GM19372 (cell line): ENCODE data around the gene C1D.
A peak's percentile ranks its signal among the peaks of the same experiment; 100 is the strongest.
"Not testable (repeated sequence)": the region's sequence is repeated elsewhere in the genome, so short reads cannot be mapped to it uniquely, and the experiment has no call there.

Experiments used
- ATAC-seq: cut with Tn5 transposase; IDR thresholded peaks from one replicate; pipeline ENCODE4 v1.9.1; 2021; ENCODE audit warnings: mild to moderate bottlenecking, low read depth, moderate library complexity; ENCODE audit not compliant: unreplicated experiment

Gene C1D, protein sequence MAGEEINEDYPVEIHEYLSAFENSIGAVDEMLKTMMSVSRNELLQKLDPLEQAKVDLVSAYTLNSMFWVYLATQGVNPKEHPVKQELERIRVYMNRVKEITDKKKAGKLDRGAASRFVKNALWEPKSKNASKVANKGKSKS

DNA sequence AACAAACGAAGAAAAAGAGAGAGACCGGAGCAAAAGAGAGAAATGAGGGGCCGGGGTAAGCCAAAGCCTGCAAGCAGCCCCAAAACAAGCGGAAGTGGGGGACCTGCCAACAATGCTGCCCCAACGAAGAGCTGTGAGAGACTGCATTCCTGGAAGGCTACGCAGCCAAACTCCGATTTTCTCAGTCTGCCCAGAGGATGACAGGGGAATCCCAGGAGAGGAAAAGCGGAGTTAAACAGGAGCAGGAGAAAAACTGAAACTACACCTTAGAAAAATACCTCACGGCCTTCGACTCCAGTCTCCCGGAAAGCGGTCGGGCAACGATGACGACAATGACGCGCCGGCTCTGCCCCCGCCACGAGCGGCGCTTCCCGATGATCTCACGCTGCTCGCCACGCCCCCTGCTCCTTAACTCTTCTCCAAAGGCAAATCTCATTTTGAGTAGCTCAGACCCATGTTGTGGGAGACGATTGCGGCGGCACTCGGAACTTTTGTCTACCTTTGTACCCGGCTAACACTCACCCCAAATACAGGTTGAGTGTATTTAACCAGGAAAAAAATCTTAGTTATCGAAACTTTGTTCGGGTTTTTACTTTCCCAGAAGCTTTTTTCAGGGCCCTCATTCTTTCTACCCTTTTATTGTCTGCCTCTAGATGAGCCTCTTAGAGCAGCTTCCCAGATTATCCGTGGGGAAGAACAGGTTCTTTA is at the start of gene C1D:
Gene C1D, minus strand, starts transcription at position 325 of the 708 bp plus-strand sequence. CDS start 15,694 bp downstream, outside the sequence.
- peak; percentile 93 for ATAC-seq

DNA sequence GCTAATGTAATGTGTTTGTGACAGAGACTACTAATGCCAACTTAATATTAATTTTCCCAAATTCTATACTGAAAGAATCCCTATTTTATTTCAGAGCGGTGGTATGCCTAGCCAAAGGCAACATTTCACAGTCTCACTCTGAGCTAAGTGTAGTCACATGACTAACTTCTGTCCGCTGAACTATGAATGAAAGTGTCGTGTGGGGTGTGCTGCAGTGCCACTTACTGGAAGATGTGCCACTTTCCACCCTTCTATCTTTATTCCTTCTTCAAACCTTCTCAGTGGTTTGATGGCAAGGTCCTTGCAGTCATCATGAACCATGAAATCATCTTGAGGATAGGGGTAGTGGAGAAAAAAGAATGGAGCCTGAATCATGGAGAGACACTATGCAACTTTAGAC is 47.3 kb upstream of the C1D start:
- no peak for ATAC-seq

DNA sequence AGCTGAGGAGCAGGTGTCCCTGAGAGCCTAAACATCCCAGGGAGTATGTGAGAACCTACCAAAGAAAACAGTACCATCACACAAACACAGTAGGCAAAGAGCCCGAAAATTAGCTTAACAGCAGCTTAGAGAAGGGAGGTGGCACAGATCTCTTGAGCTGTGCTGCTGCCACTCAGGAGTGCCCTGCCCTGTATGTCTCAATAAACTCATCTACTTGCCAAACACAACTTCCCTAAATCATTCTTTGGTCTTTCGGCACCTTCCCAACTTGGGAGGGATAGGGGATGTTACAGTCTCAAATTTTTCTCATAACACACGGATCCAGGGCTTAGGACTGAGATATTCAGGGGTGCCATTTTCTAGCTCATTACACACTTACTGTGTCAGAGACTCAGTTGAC is 45.3 kb upstream of the C1D start:
- no peak for ATAC-seq

DNA sequence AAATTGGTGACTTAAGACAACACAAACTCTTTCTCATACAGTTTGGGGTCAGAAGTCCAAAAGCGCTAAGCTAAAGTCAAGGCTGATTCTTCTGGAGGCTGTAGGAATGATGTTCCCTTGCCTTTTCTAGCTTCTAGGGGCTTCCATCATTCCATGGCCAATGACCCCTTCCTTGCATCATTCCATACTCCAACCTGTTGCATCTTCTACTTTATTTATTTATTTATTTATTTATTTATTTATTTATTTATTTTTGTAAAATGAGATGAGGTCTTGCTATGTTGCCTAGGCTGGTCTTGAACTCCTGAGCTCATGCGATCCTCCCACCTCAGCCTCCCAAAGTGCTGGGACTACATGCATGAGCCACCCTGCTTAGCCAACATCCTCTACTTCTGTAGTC is 44.7 kb upstream of the C1D start:
- ATAC-seq: no peak

DNA sequence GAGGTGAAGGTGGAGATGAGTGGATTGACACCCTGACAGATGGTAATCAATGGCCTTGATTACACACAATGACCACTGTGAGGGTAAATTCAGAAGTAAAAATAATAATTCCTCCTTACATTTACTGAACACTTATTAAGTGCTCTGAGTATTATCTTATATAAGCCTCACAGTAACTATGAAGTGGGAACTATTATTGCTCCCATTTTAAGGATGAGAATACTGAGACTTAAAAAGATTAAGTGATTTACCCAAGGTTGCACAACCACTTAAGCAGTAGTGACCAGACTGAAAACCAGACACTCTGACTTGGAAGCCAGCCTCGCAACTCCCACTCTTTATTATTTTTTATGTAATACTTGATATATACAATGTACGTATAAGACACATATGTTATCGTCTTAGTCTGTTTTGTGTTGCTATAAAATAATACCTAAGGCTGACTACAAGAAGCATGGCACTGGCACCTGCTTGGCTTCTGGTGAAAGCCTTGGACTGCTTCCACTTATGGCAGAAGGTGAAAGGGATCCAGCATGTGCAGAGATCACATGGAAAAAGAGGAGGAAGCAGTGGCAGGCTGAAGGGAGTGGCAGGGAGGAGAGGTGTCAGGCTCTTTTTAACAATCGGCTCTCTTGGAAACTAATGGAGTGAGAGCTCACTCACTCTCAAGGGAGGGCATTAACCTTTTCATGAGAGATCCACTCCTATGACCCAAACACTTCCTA is 41.5 kb upstream of the C1D start:
- no peak for ATAC-seq

DNA sequence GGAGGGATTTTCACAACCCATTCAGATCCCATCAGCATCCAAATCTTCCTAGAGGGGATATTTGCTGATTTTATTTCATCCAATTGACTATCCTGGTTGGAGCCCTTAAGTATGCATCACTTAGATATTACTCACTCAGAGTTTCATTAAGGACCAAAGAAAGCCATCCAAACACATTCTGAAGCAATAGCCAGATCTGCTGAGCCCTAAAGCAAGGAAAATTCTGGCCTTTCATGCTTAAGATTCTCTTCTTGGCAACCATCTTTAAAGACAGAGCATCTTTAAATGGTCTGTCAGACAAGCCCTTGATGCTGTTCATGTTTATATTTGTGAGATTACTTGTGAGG is 40.9 kb upstream of the C1D start:
- ATAC-seq: no peak

DNA sequence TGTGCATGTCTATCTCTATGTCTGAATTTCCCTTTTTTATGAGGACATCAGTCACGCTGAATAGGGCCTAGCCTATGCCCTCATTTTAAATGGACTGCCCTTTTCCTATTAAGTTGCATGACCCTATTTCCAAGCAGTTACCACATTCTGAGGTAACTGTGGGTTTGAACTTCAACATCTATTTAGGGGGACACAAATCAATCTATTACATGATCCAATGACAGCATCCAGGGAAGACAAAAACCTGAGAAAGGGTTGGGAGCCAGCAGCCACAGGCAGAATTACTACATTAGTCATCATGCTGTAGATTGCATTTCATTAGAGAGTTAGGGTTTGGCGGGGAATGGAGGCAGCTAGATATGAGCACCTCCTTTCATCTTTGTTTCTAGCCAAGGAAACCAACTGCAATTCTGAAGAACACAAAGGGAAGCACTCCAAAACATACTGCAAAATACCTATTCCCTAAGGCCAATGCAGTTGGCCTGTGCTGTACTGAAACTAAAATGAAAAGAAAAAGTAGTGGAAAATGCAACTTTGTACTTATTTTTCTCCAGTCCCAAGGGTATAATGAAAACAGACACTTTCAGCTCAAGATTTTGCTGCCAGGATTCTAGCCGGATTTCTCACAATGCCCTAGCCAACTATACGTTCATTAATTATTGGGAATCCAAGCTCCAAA is 40.4 kb upstream of the C1D start:
- ATAC-seq: no peak

DNA sequence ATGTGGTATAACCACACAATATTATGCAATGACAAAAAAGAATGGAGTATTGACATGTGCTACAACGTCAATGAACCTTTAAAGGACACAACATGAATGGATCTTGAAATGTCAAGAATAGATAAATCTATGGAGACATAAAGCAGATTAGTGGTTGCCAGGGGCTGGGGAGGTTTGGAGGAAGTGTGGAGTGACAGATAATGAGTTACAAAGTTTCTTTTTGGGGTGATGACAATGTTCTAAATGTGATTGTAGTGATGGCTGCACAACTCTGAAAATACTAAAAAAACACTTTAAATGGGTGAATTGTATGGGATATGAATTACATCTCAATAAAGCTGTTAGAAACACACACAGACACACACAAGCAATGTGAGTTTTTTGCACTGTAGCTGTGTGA is 37.4 kb upstream of the C1D start:
- no peak for ATAC-seq

DNA sequence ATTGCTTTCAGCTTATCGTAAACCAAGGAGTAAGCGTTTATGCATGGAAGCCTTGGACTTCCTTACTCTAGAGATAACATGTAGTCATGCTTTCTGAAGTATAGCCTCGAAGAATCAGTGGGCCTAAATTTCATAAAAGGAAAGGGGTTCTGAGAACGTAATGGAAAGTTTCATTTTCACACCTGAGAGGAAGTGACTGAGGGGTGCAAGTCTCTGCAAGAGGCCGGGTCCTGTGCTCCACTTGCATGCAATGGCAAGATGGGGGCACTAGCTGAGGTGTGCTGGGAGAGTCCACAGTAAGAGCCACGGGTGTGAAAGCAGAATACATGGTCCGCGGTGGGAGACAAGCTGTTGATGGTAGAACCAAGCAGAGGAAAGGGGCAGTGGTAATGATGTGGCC is 36.5 kb upstream of the C1D start:
- ATAC-seq: no peak

DNA sequence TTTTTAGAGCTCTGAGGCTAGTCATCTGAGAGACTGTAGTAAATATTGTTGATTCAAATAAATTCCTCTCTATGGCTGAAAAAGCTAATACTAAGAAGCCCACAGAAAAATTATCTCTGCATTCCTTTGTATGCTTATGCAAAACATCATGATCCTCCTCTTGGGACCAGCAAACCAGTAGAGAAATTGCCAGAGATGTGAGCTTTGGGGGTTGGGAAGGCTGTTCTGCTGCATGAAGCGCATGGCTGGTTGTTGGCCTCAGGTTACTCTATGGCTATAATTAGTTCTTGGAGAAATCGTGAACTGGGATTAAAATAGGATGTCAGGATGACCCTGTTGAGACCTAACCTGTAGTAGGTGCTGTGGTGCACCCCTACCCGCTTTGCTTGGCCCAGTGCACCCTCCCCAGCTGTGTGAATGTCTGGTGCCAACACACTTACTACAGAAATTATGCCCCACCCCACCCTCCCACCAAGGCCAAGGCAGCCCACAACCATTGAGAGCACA is 35.5 kb upstream of the C1D start:
- no peak for ATAC-seq

DNA sequence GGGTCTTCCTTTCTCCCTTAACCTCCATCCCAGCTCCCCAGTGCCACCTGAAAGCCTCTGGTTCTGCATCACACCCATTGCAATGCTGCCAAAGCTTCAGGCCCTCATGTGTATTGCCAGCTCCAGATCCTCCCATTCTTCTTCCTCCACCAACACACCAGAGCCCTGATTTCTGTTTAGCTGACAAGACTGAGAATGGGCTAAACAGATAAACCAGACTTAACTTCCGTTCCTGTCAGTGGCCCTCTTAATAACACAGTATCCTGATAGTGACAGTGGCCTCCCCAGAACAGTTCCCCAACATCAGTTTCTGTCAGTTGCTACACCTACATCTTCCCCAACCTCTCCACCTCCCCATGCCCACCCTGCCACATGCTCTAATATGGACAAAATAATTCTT is 31.3 kb upstream of the C1D start:
- no peak for ATAC-seq

DNA sequence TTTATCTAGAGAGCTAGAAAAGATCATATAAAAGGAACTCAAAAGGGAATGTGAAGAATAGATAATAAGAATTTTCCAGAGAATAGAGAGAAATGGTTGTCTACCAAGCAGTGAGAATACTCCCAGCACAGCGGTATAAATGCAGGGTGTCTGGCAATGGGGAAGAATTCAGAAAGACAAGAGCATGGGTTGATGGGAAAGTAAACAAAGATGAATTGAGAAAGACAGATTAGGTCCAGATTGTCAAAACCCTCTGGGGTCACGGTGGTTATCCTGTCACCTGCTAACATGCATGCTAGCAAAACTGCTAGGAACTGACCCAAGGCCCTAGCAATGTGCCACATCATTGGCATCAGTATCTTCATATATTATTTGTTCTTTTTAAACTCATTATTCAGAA is 30.8 kb upstream of the C1D start:
- ATAC-seq: no peak

DNA sequence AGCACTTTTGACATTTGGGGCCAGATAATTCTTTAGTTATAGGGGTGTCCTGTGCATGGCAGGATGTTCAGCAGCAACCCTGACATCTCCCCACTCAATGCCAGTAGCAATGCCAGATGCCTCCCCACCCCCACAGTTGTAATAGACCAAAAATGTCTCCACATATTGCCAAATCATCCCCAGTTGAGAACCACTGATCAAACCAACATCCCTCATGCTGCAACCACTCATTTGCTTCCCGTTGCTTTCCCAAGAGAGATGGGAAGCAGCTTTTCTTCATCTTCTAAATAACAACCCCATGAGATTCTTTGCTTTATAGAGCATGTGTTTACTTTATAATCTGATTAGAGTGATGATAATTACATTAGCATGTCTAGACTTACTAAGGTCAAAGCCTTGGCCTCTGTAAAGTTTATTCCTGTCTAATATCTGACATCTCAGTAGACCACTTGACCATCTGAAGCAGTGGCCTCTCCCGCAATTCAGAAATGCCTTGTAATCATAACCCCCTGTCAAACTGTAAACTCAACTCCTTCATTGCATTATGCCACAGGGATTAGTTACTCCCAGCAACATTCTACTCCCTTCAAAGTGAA is 28.7 kb upstream of the C1D start:
- no peak for ATAC-seq

DNA sequence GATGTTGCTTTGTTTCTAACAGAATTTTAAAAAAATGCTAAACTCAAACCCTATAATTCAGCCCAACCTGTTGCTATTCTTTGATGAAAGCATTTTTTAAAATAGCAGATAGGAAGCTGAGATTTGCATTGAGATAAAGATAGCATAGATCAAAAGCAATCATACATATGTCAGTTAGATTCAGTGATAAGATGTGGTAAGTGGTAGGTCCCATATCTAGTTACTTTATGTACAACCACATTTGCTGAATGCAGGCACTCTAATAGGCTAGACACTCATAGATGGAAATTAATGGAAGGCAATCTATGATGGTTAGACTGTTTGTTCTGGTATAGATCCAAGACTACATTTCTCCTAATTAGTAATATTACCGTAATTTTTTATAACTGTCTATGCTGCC is 27.2 kb upstream of the C1D start:
- ATAC-seq: no peak

DNA sequence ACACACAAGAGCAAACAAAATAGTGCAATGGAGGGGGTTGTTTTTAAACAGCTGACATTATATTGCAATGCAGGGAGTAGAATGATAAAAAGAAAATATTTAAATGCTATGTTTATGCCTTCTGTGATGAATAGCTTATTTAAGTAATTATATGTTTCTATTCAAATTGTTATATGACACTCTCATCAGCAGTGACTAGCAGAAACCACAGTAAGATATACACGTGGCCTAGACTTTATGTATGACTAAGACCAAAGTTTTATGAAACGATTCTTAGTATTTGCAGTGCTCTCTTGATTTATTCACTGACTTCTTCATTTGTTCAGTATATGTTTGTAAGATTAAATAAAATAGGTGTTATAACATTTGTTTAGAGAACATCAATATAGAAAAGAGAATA is 26.1 kb upstream of the C1D start:
- ATAC-seq: no peak

DNA sequence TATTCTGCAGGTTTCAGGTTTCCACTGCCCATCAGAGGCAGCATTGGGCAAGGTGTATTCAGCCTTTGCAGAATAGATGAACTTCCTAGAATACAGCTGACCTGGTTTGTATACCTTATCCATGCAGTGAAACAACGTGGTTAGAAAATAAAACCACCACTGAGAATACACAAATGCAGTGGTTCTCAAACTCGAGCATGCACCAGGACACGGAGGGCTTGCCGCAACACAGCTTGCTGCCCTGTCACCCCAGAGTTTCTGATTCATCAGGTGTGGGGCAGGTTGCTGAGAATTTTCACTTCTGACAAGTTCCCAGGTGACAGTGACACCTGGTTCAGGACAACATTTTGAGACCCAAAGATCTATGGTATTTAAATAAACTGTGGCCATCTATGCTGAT is 23.4 kb upstream of the C1D start:
- no peak for ATAC-seq

DNA sequence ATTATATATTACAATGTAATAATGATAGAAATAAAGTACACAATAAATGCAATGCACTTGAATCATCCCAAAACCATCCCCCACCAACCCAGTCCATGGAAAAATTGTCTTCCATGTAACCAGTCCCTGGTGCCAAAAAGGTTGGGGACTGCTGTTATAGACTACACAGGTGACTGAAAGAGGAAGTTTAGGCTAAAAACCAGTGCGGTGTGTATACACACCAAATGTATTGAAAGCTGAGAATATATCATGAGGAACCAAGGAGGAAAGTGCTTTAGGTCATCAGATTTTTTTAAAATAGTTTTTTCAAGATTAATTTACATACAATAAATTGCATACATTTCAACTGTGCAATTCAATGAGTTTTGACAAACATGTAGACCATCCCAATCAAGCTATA is 20.5 kb upstream of the C1D start:
- ATAC-seq: peak; percentile 62

DNA sequence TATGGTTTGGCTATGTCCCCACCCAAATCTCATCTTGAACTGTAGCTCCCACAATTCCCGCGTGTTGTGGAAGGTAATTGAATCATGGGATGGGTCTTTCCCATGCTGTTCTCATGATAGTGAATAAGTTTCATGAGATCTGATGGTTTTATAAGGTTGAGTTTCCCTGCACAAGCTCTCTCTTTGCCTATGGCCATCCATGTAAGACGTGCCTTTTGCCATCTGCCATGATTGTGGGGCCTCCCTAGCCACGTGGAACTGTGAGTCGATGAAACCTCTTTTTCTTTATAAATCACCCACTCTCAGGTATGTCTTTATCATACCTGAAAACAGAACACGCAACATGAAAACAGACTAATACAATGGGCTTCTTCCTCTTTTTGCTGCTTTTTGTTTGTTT is 11.2 kb upstream of the C1D start:
- no peak for ATAC-seq

DNA sequence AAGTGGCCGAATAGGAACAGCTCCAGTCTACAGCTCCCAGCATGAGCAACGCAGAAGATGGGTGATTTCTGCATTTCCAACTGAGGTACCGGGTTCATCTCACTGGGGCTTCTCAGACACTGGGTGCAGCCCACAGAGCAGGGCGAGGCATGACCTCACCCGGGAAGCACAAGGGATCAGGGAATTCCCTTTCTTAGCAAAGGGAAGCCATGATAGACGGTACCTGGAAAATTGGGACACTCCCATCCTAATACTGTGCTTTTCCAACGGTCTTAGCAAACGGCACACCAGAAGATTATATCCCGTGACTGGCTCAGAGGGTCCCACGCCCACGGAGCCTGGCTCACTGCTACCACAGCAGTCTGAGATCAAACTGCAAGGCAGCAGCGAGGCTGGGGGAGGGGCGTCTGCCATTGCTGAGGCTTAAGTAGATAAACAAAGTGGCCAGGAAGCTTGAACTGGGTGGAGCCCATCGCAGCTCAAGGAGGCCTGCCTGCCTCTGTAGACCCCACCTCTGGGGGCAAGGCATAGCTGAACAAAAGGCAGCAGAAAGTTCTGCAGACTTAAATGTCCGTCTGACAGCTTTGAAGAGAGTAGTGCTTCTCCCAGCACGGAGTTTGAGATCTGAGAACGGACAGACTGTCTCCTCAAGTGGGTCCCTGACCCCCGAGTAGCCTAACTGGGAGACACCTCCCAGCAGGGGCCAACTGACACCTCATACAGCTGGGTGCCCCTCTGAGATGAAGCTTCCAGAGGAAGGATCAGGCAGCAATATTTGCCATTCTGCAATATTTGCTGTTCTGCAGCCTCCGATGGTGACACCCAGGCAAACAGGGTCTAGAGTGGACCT is 1.2 kb upstream of the C1D start:
- not testable (repeated sequence) for ATAC-seq

DNA sequence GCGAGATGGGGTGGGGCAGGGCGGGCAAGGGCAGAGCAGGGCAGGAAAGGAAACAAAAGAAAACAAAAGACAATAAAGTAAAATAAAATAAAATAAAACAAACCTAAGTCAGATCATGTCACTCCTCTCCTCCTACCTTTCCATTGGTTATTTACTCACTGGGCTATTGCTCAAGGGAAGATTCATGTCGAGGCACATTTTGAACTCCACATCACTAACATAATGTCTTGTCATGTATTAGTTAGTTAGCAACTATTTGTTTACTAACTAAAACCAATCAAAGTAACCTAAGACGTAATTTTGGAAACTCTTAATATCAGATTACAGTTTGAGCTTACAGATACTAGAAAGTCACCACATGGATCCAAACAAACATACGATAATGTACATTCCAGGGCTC is 2.2 kb downstream of the C1D start:
- no peak for ATAC-seq
